Stimulated activated CD4-positive, alpha-beta T cell treated with anti-CD3 and anti-CD28 coated beads, Interleukin-4, amount 100 ng/mL, for 4 hours (primary cell): Measurements from ENCODE around the gene PHB1.
"Not testable (repeated sequence)": the region's sequence is repeated elsewhere in the genome, so short reads cannot be mapped to it uniquely, and the experiment has no call there.

Source experiments
- DNase-seq, 2 experiments: peaks; one replicate each; pipeline ENCODE4 v3.0.0-alpha.2; 2020

The PHB1 gene

DNA sequence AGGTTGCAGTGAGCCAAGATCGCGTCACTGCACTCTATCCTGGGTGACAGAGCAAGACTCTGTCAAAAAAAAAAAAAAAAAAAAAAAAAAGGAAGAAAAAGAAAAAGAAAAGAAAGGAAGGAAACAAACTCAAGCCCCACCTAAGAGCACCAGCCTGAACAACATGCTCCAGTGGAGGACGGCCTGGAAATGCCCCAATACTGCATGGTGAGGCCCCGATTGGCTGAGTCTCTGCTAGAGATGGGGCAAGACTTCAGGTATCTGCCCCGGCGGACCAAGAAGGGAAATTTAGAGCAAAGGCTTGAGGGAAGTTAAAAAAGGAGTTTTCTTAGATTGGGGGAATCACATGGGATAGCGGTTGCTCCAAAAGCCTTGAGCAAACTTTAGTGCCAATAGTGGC lies 42.3 kb downstream of the PHB1 start:
- no peak for DNase-seq

DNA sequence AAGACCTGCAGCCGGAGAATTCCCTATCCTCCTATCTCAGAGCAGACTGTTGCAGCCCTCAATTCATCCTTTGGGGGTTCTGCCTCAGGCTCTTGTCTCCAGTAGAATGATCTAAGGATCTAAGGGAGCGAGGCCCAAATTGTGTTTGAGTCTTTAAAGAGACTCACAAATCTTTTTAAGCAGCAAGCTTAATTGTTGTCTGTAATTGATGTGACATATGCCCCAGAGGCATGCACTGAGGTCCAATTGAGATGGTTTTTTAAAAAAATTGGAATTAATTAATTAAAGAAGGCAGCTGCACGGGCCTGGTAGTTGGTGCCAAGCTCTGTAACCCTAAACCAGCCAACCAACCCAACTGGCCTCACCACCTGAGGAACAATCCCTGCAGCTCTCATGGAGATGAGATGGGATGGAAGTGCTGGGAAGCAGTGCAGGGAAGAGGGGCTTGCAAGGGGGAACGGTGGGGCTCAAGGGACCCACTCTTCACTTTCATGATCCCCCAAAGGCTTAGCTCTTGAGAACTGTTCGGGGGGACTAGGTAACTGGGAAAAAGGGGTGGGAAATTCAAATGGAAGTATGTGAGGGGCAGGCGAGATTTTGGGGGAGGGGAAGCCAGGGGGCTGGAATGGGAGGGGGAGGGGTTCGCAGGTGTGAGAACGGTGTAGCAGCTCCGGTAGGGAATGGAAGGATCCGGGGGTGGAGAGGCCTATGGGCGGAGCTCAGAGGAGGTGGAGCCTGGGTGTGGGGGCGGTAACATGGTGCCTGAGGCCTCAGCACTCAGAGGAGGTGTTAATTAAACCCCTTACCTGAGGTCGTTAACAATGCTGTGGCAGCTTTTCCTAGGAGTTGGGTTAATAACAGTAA lies 43.5 kb downstream of the PHB1 start:
- no peak for DNase-seq

DNA sequence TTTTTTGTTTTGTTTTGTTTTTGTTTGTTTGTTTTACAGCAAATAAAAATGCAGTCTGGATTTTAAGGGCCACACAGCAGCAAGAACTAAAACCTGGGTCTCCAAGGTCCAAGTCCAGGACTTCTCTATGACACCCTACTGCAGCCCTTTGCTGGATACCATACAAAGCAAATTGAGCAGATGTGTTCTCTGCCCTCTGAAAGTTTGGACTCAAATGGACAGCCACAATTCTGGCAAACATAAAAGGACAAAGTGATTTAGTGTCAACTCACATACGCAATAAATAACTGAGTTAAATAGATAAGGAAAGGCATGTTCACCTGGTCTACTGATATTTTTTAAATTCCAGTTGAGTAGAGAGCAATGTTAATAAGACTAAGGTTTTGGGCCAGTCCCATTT lies 44.9 kb downstream of the PHB1 start:
- no peak for DNase-seq

DNA sequence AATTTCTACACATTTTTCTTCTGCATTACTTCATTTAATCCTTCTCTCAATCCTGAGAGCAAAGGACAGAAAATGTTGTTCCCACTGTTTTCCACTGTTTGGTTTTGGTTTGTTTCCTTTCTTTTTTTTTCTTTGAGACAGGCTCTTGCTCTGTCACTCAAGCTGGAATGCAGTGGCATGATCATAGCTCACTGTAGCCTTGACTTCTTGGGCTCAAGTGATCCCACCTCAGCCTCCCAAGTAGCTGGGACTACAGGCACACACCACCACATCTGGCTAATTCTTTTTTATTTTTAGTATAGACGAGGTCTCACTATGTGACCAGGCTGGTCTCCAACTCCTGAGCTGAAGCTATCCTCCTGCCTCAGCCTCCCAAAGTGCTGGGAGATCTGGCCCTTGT lies 45.6 kb downstream of the PHB1 start:
- DNase-seq, result no peak

DNA sequence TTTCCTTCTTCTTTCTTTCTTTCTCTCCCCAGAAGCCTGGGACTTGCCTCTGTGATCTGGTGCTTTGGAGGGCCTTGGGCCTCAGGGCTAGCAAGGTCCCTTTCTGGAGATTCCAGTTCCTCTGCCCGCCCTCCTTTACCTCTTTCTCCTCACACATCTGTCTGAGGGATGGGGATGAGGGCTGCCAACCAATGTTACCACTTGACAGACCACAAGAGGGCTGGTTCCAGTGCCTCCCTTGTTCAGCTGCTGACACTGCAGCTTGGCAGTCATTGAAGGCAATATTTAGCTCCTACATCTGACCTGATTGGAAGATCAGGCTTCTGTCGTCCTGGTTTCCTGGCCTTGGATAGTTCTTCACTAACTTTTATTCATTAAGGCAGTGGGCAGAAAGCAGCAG lies 49.0 kb downstream of the PHB1 start:
- DNase-seq, result peak in 1 of 2 experiments; percentile 6

DNA sequence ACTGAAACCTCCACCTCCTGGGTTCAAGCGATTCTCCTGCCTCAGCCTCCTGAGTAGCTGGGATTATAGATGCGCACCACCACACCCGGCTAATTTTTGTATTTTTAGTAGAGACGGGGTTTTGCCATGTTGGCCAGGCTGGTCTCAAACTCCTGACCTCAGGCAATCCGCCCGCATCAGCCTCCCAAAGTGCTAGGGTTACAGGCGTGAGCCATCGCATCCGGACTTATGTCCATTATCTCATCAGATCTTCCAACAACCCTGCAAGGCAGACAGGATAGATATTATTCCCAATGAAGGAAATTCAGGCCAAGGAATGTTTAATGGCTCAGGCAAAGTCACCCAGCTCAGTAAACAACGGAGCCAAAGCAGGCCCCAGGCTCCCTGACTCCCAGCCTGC lies 49.6 kb downstream of the PHB1 start:
- DNase-seq, result not testable (repeated sequence)

DNA sequence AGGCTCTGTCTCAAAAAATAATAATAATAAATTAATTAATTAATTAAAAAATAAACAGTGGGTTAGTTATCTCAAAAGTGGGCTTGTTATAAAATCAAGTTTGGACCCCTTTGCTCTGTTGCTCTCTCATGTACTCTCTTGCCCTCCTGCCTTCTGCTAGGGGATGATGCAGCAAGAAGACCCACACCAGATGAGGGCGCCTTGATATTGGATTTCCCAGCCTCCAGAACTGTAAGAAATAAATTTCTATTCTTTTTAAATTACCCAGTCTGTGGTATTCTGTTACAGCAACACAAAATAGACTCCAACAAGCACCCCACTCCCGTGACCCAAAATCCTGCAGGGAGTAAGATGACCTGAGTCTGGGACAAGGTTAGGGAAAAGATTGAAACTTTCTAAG lies 50.6 kb downstream of the PHB1 start:
- no peak for DNase-seq

DNA sequence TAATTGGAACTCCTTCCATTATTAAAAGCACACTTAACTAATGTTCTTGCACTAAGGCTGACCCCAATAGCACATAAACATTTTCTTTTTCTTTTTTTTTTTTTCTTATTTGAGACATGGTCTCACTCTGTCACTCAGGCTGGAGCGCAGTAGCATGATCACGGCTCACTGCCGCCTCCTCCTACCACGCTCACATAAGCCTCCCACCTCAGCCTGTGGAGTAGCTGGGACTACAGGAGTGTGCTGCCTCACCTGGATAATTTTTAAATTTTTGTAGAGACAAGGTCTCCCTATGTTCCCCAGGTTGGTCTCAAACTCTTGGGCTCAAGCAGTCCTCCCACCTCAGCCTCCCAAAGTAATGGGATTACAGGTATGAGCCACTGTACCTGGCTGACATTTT lies 51.4 kb downstream of the PHB1 start:
- DNase-seq, result no peak

DNA sequence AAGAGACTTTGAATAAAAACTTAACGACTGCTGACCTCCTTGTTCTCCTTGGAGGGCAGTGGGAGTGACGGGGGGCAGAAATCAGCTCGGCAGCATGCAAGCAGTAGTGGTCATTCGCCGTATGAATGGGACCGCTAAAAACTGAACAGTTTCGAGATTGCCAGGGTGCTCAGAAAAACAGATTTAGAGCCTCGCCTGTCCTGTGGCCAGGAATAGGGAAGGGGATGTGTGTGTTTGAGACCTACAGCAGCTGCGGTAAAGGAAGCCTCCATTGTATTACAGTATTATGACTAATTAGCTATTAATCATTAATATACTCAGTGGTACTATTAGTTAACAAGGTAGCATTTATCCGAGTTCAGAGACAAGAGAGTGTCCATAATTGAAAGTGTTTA lies 52.0 kb downstream of the PHB1 start:
- no peak for DNase-seq

DNA sequence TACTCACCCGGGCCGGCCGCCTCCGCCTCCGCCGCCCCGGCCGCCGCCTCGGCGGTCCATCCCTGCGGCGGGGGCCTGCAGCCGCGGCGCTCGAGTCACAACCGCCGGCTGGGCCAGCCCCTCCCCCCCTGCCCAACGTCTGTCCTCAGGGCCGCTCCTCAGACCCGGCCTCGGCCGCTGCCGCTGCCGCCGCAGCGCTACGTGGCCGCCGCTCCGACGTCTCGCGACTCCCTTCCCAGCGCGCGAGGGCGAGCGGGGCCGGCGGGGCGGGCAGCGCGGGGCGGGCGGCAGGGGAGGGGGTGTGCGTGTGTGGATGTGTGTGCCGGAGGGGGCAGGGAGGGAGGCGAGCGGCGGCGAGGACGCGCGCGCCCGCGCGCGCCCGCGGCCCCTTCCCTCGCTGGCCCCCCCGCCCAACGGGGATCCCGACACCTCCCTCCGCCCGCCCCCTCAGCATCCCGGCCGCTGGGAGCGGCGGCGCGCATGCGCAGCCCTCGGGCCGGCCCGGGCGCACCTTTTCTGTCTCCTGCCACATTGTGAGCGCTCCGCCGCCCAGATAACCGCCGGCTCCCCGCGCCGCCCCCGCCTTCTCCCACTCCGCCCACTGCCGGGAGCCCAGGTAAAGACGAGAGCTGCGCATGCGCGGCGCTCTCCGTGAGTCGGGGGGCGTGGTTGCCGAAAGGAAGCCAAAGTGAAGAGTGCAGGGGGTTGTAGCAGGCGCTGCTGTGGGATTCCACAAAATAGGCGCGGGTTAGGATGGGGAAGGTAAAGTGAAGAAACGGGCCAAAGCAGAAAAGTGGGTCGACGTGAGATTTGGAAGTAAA lies 52.6 kb downstream of the PHB1 start, which contains the start of gene ZNF652:
ZNF652 (minus strand) TSS at position 349 of the 821 bp plus-strand sequence. CDS start 44,525 bp downstream, outside the sequence.
- peak; percentile 84 to 94 for DNase-seq

DNA sequence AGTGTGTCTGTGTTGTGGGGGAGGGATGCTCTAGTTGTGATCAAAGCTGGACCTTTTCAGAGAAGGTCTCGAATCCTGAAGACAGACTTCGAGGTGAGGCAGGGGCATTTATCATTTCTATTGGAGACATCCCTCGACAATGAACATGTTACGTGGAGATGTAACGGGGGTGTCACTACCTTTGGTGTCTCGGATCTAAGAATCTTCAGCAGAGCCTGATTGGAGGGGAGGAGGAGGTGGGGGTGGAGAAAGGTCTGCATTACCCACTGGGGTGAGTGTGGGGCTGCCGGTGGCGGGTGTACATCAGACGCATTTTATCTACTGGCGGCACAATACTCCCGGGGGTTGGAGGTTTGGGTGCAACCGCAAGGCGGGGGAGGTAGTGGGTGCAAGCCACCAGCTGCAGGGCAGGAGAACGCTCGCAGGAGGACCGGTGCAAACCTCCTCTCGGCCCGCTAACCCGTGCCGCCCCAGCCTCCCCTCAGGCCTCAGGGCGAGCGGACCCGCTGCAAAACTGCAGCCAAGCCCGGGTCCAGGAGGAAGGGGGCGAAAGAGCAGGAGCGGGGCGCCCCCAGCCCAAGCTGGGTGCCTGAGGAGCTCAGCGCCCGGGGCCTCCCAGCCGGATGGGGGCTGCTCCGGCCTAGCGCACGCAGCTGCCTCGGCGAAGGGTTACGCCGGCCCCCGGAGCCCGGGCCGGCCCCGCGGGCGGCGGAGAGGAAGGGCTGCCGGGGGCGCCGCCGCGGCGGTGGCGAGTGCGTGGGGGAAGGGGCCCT lies 53.4 kb downstream of the PHB1 start:
- DNase-seq, result peak; percentile 47 to 79

DNA sequence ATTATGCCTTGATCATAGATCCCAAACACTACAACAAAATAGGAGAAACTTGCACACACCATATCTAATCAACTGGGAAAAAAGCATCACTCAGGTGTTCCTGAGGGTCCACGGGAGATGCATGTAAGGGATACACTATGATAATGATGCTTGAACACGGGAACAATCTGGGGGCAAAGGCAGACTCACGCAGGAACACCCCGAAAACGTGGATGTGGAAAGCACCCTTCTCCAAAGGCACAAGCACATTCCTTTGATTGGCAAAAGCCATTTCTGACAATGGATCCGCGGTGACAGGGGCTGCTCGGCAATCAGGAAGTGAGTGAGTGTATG lies 53.9 kb downstream of the PHB1 start:
- DNase-seq, result no peak

DNA sequence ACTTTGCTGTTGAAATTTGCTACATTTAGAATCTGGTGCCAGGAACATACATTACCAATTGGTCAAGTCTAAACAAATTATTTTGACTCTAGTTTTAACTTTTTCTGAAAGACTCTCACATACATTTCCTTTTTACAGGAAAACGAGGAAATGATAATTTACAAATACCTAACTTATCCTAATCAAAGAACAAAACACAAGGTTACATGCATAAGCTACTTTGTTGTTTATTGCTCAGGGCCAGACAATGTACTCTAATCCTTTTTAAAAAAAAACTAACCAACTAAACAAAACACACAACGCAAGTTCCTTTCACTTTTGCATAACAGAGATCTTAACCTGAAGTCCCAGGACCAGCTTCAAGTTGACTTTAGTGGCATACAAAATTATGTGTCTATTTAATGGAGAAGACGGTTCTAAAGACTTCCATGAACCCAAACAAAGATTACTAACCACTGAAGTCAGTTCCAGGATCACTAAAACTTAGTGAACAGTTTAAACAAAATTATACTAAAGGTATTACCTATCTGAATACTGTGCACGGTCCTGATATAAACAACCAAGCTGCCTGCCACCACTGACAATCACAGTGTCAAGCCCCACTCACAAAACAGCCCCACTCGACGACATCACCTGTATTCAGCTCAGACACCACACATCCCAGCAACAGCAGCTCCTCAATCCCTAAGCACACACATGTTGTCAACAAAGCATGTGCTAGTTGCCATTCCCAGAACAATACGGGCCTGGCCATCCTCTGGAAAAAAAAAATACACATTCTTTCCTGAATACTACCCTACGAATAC lies 54.5 kb downstream of the PHB1 start:
- no peak for DNase-seq

DNA sequence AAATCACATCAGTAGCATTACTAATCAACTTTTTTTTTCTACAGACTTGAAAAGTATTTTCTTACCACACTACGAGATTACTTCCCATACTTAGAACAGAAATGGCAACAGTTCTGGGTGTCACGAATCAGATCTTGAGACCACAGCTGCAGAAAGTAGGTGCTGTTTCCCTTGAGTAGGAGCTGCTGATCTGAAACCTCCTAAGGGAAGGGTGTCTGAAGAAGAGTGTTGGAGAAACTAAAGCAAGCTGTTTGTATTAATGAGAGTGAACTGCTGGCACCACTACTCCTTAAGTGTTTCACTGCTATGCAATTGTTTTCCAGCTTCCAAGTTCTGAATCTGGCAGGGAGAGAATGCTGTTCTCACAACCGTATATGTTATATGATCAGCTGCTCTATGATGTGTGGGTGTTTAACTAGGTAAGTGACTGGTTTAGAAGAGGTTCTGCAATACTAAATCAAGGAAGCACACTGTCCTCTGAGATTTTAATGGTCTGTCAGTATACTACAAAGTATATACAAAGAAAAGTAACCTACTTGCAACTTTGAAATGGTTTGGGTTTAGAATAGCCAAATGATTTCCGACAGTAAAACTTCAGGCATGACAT lies 55.9 kb downstream of the PHB1 start:
- DNase-seq, result no peak

DNA sequence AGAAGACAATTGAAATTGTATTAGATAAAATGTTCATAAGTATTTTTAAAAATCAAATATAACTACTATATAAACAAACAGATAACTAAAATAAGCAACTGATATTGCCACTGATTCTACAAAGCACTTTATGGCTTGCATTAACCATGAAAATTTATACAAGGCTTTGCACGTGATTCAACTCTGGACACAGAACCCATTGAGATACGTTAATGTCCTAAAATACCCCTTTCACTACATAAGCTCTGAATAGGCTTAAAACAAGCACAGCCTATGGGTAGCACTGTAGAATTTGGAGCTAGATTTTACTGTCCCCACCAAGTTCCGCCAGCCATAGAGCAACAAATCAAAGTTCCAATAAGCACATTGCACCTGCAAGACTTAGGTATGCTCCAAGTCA lies 57.2 kb downstream of the PHB1 start:
- no peak for DNase-seq

DNA sequence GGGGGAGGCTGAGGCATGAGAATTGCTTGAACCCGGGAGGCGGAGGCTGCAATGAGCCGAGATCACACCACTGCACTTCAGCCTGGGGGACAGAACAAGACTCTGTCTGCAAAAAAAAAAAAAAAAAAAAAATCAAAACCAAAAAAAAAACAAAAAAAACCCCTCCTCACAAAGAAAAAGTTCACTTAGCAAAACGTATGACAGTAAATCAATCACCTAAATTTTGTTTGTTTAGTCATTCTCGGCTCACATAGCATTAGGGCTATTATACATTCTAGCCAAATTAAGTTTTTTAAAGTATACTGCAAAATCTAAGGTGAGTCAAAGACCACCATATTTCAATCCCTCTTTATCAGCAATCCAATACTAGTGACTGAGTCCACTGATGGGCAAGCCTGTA lies 58.4 kb downstream of the PHB1 start:
- no peak for DNase-seq
